GM12892 (cell line): ENCODE measurements around the gene COL4A4.

Source experiments
- POLR2A ChIP-seq: IDR thresholded peaks from 2 replicates; pipeline ENCODE4 v1.6.1; 2011; ENCODE audit warnings: low read depth, low read length, control low read depth
- POLR2AphosphoS5 ChIP-seq: IDR thresholded peaks from 2 replicates; pipeline ENCODE4 v1.6.1; 2011; ENCODE audit warnings: low read depth, low read length, control low read depth
- TAF1 ChIP-seq: IDR thresholded peaks from 2 replicates; pipeline ENCODE4 v1.6.1; 2011; ENCODE audit warnings: low read depth, mild to moderate bottlenecking, control low read depth, low read length, borderline replicate concordance

DNA sequence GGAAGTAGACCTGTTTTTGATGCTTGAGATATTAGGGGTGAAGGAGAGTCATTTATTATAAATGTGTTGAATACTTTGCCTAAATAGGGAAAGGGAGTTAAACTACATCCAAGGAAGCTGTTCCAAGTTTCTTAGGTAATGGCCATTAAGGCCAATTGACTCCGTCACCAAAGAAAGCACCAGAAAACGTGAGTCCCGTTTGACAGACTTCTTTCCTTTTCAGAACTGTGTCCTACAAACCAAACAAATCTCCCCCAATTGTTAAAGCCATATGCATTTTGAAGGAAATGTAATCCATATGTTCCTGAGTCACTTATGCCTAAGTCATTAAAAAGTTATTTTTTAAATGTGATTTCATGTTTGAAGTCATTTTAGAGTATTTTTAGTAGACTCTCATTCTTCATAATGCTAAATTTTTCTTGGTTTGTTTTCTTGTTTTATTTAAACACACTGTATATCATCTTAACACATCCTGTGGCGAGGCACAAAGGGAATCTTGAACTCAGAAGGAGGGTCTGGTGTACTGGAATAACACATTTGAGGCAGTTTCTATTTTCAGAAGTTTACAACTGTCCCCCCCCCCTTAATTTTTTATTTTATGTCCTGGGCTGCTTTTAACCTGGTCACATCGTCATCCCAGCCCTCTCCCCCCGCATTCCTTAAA, 194.5 kb downstream of the COL4A4 start:
- TF ChIP-seq POLR2AphosphoS5 (no peak), POLR2A (no peak), TAF1 (no peak)
